ENCODE measurements around the gene MXRA8.

MXRA8 gene

GRCh38 chr1:1340791-1341548, 17.4 kb downstream of the MXRA8 start:
- no peak for DNase-seq (ENCODE audit: extremely low spot score, insufficient read length, low read depth)
- no peak for FAIRE-seq

GRCh38 chr1:1340185-1340584, 18.2 kb downstream of the MXRA8 start:
- no peak for FAIRE-seq

GRCh38 chr1:1338278-1338677, 20.1 kb downstream of the MXRA8 start:
- DNase-seq (ENCODE audit: extremely low spot score, insufficient read length, low read depth) (no peak), FAIRE-seq (no peak)

More at GRCh38 chr1:1340185-1340584, 18.2 kb downstream of the MXRA8 start:
- no peak for DNase-seq (ENCODE audit: extremely low spot score, insufficient read length, low read depth)

DNA sequence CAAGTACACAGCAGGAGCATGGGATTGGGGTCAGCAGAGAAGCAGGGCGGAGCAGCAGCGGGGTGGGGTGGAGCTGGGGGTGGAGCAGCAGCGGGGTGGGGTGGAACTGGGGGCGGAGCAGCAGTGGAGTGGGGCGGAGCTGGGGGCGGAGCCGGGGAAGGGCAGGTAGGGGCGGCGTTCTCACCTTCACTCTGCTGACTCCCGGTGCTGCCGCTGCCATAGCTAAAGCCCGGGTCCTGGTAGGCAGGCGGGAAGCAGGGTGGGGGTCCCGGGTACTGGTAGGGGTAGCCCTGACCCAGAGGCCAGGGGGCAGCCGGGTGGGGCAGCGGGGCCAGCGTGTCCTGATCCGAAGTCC, 20.6 kb downstream of the MXRA8 start:
- FAIRE-seq (no peak), DNase-seq (ENCODE audit: extremely low spot score, insufficient read length, low read depth) (peak; percentile 52)

DNA sequence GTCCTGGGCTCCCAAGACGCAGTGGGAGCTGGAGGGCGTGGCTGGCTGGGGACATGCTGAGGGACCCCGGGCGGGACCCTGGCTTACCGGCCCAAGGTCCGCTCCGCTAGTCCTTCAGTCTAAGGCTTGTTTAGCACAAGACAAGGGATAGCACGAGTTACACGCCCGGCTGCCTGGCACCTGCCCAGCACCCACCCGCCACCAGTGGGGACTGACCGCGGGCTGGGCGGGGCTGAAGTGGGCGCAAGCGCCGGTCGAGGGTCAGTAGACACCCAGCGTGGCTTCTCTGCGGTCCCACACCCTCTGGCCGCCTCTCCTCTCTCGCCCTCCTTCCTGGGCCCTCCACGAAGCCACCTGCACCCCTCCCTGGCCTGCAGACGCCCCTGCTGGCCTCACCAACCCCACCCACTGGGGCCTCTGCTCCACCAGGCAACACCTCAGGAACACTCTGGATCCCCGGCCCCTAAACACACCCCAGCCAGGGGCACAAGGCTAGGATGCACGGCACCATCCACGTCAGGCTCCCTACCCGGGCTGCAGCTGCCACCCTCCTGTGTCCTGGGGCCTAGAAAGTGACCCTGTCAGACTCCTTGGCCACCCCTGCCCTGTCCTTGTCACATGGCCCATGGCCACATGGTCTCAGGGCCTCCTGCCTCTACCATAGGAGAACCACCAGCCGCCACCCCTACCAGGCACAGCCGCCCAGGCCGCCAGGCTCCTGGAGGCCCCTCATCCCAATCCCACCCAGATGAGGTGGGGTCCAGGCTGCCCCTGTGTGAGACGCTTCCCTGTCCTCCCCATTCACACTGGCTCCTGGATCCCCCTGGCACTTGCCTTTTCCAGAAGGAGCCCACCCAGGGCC, 21.2 kb downstream of the MXRA8 start:
- DNase-seq (ENCODE audit: extremely low spot score, insufficient read length, low read depth) (no peak), FAIRE-seq (no peak)

DNA sequence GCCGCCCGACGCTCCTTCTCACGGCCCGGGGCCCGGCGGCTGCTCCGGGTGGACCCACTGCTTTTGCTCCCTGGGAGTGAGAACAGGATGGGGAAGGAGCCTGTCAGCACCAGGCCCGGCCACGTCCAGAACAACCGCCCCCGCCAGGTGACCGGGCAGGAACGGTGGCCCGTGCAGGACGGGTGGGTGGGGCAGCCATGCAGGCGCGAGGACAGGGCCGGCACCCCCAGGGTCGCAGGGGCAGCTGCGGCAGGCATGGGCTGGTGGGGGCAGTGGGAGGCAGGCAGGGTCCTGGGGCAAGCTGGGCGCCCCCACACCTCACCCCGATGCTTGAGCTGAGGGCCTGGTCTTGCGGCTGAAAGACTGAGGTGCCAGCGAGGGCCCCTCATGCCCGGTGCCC, 21.9 kb downstream of the MXRA8 start:
- DNase-seq (ENCODE audit: extremely low spot score, insufficient read length, low read depth) (no peak), FAIRE-seq (no peak)

DNA sequence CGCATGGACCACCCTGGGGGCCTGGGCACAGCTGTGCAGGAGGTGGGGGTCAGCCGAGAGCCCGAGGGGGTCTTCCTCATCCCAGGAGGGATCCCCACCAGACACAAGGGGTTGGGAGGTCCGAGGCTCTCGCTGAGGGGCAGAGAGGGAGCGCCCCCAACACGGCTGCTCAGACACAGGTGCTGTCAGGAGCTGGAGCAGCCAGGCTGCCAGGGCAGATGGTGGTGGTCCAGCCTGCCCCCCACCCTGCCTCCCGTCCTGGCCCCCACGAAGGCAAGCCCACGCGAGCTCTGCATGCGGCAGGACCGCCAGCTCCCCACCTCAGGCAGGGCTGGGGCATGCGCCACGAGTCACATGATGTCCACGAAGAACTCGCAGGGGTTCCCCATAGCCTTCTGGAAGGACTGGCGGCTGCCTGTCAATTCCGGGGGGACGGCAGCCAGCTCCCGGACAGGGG, 22.5 kb downstream of the MXRA8 start:
- no peak for DNase-seq (ENCODE audit: extremely low spot score, insufficient read length, low read depth)

GRCh38 chr1:1335283-1335682, 23.1 kb downstream of the MXRA8 start:
- no peak for DNase-seq (ENCODE audit: extremely low spot score, insufficient read length, low read depth)
- FAIRE-seq = no peak

More for the DNA sequence above, 22.5 kb downstream of the MXRA8 start:
- FAIRE-seq = no peak

GRCh38 chr1:1334835-1335234, 23.5 kb downstream of the MXRA8 start:
- DNase-seq (ENCODE audit: extremely low spot score, insufficient read length, low read depth) (no peak), FAIRE-seq (no peak)

GRCh38 chr1:1333551-1334241, 24.7 kb downstream of the MXRA8 start:
- DNase-seq (ENCODE audit: extremely low spot score, insufficient read length, low read depth) = no peak

GRCh38 chr1:1332774-1333480, 25.4 kb downstream of the MXRA8 start:
- DNase-seq (ENCODE audit: extremely low spot score, insufficient read length, low read depth) = no peak
- FAIRE-seq = no peak

More at GRCh38 chr1:1333551-1334241, 24.7 kb downstream of the MXRA8 start:
- no peak for FAIRE-seq

- DNase-seq (ENCODE audit: extremely low spot score, insufficient read length, low read depth) (no peak), FAIRE-seq (no peak)
Observed at GRCh38 chr1:1332031-1332755, 26.2 kb downstream of the MXRA8 start.

- DNase-seq (ENCODE audit: extremely low spot score, insufficient read length, low read depth) (no peak), FAIRE-seq (no peak)
Observed at GRCh38 chr1:1331068-1331965, 27.0 kb downstream of the MXRA8 start, which contains the start of gene TAS1R3. TAS1R3 (plus strand) TSS chr1:1331280; CDS start chr1:1331346, 66 bp downstream.

GRCh38 chr1:1330366-1331067, 27.8 kb downstream of the MXRA8 start:
- FAIRE-seq (no peak), DNase-seq (ENCODE audit: extremely low spot score, insufficient read length, low read depth) (no peak)

GRCh38 chr1:1329304-1330210, 28.8 kb downstream of the MXRA8 start:
- FAIRE-seq = no peak
- DNase-seq (ENCODE audit: extremely low spot score, insufficient read length, low read depth) = no peak

GRCh38 chr1:1328254-1328653, 30.1 kb downstream of the MXRA8 start:
- DNase-seq (ENCODE audit: extremely low spot score, insufficient read length, low read depth) (no peak), FAIRE-seq (no peak)

- no peak for DNase-seq (ENCODE audit: extremely low spot score, insufficient read length, low read depth)
- FAIRE-seq = no peak
Observed at GRCh38 chr1:1327291-1327690, 31.1 kb downstream of the MXRA8 start.
